ENCODE results near the gene MTERF4.

MTERF4 gene

GRCh38 chr2:241068942-241069810 is 32.9 kb downstream of the MTERF4 start:
- DNase-seq = no peak

DNA sequence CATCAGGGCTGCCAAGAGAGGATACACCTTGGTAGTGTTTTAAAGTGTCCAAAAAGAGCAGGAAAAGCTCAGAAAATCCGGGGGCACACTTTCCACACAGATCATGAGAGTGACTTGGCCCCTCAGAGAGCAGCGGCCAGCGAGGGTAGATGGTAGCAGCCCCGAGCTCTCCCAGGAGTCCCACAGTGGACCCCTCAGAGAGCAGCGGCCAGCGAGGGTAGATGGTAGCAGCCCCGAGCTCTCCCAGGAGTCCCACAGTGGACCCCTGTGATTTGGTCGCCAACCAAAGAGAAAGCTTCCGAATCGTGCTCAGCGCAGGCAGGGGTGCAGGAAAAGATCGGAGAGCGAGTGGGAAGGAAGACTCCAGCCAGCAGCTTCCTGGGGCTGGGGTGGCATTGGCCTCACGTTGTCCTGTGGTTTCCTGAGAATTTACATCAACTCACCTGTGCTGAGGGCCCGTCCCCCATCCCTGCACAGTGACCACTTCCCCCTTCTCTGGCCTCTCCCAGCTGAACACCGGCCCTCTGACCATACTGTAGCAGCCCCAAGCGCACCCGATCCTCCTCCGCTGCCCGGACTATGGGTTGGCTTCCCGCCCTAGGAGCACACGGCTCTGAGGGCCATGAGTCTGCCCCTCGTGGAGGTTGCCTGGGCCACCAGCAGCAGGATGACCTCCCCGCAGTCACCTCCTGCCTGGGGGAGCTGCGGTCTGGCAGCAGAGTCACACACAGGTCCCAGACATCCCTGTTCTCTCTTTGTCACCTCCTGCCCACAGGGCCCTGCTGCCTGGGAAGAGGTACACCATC is 33.7 kb downstream of the MTERF4 start:
- DNase-seq = no peak

GRCh38 chr2:241067501-241068135 is 34.5 kb downstream of the MTERF4 start:
- no peak for DNase-seq

- DNase-seq = no peak
Measured at GRCh38 chr2:241066893-241067341, 35.2 kb downstream of the MTERF4 start.

DNA sequence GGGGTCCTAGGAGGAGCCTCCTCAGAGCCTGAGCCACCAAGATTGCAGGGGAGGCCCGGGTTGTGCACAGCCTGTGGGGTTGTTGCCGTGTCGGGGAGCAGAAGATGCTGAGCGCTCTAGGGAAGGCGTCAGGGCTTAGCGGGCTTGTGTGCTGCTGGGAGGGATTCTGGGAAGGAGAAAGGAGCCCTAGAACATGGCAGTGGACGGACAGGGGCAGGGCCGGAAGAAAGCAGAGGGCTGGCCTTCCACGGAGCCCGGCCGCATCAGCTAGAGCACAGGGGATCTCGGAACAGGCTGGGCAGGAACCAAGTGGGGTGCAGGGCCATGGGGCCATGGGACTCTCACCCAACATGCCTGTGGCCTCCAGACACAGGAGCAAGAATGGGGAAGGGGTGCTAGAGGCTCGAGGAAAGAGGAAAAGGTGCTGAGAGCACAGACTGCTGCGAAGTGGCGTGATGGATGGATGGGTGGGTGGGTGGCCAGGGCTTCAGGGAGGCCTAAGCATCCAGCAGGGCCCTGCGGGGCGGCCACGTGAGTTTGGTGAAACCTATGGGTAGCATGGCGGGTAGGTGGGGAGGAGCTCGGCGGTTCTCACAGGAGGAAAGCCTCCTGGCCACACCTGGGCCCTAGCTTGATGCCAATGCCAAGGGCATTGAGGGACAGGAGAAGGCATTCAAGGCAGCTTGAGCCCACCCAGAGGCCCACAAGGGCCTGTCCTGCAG is 35.8 kb downstream of the MTERF4 start:
- no peak for DNase-seq

GRCh38 chr2:241065355-241065803 is 36.7 kb downstream of the MTERF4 start:
- no peak for DNase-seq

DNA sequence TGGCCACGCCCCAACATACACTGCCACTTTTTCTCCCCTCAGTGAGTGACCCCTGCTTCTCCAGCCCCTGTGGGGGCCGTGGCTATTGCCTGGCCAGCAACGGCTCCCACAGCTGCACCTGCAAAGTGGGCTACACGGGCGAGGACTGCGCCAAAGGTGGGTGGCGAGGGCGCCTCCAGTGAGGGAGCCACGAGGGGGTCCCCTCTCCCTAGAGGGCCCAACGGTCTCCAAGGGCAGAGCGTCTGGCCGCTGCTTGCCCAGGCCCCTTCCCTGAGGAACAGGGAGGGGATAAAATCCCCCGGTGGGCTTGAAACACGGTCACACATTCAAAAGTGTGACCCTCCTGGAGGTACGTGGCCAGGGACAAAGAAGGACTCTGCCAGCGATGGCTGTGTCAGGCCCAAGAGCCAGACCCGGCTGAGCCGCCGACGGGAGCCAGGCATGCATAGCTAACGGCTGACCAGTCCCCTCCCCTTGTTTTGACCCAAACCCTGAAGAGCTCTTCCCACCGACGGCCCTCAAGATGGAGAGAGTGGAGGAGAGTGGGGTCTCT is 37.2 kb downstream of the MTERF4 start:
- DNase-seq = no peak

DNA sequence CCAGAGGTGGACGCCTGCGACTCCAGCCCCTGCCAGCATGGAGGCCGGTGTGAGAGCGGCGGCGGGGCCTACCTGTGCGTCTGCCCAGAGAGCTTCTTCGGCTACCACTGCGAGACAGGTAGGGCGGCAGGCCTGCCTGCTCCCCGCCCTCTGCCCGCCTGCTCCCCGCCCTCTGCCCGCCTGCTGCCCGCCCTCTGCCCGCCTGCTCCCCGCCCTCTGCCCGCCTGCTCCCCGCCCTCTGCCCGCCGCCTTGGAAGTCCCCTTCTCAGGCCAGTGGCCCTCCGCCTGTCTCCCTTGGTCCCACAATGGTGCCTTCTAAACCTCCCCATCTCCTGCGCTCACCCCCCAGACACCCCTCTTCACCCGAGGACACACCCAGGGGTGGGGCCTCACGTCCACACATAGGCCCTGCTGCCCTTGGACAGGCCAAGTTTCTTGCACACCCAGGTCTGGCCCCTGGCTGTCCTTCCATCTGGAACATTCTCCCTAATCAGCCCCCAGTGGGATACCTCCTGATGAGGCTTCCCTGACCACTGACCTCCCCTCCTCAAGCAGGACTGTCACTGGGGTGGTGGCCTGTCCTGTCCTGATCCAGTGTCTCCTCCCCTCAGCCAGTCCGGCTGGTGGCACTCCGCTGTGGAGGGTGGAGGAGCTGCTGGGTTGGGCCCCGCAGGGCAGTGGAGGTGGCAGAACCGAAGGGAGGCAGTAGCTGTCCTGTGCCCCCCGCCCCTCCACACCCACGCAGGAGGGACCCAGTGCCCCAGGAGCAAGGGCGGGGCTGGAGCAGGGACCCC is 37.9 kb downstream of the MTERF4 start:
- DNase-seq = peak; percentile 52

DNA sequence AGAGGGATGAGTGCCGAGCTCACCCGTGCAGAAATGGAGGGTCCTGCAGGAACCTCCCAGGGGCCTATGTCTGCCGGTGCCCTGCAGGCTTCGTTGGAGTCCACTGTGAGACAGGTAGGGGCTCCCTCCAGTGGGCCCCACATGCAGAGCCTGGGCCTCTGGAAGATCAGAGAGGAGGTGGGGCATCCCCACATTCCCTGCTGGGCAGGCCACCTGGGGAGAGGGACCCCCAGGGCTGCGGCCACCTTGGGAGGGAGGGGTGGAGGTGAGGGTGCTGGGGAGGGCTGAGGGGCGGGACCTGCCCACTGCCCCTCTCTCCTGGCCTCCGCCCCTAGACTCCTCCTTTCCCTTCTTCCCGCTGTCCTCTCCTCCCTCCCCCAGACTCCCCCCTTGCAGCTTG is 38.5 kb downstream of the MTERF4 start:
- DNase-seq = peak; percentile 31

- no peak for DNase-seq
Measured at GRCh38 chr2:241063093-241063551, 39.0 kb downstream of the MTERF4 start.

GRCh38 chr2:241062389-241063092 is 39.5 kb downstream of the MTERF4 start:
- DNase-seq = no peak

DNA sequence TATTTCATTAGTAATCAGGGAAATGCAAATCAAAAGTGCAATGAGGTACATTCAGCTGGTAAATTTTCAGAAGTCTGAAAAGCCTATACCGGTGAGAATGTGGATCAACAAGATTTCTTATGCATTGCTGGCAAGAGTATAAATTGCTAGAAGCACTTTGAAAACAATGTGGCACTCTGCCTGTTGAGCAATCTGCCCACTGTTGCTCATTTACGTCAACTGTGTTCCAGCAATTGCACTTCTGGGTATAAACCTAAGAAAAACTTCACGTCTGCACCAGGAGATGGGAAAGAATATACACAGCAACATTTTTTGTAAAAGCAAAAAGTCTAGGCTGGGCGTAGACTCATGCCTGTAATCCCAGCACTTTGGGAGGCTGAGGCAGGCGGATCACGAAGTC is 40.8 kb downstream of the MTERF4 start:
- no peak for DNase-seq

DNA sequence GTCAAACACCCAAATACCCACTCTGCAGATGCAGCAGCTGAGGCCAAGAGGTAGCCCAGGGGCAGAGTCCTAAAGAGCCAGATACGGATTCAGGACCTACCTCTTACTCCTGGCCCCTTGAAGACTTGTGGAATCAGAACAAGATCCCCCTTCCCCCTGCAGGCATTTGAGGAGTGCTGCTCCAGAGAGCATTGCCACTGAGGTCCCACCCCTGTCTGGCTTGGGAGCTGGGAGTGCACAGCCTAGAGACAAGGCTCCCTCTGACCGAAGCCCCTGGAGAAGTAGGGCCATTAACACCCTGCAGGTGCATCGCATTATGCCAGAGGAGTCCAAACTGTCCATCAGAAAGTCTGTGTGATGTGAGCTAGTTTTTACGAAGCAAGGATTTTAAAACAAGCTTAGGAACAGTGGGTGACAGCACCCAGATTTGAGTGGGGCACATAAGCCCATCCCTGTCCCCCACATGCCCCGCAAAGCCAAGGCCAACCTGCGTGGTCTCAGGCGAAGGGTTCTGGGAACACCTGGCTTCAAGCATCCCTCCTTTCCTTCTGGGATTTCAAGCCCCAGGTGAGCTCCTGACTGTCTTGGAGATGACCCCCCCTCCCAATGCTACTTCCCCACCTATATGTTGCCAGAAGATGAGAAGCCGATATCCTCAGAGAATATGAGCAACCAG is 48.4 kb downstream of the MTERF4 start:
- DNase-seq = no peak

DNA sequence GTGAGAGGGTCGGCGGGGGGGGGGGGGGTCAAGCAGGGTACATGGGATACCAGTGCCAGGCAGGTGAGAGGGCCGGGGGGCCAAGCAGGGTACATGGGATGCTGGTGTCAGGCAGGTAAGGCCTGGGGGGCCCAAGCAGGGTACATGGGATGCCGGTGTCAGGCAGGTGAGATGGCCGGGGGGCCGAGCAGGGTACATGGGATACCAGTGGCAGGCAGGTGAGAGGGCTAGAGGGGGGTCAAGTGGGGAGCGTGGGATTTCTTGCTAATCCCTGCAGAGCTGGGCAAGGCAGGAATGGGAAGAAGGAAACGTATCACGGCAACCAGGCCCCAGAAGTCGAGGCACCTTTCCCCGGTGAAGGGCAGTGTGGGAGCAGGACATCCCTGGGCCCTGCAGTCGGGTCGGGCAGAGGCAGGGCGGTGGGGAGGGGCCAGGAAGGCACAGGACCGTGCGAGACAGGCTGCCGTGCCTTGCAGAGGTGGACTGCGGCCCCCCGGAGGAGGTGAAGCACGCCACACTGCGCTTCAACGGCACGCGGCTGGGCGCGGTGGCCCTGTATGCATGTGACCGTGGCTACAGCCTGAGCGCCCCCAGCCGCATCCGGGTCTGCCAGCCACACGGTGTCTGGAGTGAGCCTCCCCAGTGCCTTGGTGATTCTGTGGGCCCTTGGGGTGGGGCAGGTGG is 49.3 kb downstream of the MTERF4 start:
- DNase-seq = no peak

- DNase-seq = no peak
Measured at GRCh38 chr2:241051578-241052487, 50.3 kb downstream of the MTERF4 start.

DNA sequence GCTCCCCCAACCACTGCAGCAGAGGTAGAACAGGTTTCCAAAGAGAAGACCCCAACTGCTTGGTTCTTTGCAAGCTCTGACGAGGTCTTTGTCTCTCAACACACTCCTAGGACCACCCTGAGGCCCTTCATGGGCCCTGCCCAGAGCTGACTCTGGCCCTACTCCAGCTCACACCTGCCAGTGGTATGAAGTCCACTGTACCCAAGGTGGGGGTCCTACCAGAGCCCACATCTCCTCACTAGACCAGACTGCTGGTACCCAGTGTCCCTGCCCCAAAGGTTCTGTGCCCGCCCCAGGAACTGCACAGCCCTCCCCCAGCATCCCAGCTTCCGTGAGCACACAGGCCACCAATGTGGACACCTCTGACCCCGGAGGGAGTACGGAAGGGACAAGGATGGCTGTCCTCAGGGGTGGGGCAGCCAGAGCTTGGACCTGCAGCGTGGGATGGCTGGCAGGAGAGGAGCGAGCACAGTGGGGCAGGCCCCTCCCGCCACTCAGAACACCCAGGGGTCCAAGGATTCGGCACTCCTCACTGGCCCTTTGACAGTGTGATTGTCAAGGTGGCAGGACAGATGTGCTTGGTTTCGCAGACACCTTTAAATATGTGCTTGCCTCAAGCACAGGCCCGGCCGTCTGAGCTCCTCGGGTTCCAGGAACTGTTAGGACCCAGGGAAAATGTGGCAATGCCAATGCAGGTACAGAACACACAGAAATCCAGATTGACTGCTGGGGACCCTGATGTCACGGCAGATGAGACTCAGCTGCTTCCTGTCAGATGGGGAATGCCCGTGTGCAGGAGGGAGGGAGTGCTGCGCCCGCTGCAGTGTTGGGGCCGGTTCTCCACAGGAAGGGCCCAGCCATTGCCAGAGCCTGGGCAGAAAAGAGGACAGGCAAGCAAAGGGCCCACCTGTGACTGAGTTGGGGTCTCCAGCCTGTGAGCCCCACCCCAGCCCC is 51.2 kb downstream of the MTERF4 start:
- no peak for DNase-seq

Measured in NCI-H1105 treated with DMSO at 0.1 percent for 48 hours (cell line).